Peyer's patch (tissue), 4 donors: ENCODE data around the gene AGTR1.

Experiments
- POLR2A ChIP-seq, 2 donors: fragments of 450-650 bp; IDR thresholded peaks; one replicate each; pipeline ENCODE4 v1.5.1; 2017; ENCODE audit warnings: antibody characterized with exemption in 2 of 2, mild to moderate bottlenecking in 2 of 2, moderate library complexity in 2 of 2
- TF ChIP-seq, protein P1 (sequence below), 6 experiments: fragments of 450-650 bp in 4 of 6; fragments of 200-600 bp in 2 of 6; sonication (generic) in 1 of 6; IDR thresholded peaks; one replicate each; pipeline ENCODE4 v1.5.1; 2017 to 2019; ENCODE audit warnings: antibody characterized with exemption in 6 of 6, mild to moderate bottlenecking in 3 of 6, moderate library complexity in 1 of 6

DNA sequence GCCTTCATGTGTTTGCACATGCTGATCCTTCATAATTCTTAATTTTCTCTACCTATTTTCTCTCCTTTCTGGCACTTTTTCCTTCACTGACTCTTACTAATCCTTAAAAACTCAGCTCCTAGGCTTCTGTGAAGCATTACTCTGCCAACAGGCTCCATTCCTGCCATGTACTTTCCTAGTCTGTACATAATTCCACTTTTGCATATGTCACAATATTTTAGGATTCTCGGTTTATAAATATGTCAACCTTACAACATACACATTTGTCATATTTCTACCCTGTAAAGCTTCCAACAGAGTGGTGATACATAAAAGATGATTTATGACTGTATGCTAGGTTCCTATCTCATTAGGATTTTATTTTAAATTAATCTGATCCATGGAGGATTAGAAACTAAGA, 38.2 kb upstream of the AGTR1 start:
- TF ChIP-seq, protein P1, sequence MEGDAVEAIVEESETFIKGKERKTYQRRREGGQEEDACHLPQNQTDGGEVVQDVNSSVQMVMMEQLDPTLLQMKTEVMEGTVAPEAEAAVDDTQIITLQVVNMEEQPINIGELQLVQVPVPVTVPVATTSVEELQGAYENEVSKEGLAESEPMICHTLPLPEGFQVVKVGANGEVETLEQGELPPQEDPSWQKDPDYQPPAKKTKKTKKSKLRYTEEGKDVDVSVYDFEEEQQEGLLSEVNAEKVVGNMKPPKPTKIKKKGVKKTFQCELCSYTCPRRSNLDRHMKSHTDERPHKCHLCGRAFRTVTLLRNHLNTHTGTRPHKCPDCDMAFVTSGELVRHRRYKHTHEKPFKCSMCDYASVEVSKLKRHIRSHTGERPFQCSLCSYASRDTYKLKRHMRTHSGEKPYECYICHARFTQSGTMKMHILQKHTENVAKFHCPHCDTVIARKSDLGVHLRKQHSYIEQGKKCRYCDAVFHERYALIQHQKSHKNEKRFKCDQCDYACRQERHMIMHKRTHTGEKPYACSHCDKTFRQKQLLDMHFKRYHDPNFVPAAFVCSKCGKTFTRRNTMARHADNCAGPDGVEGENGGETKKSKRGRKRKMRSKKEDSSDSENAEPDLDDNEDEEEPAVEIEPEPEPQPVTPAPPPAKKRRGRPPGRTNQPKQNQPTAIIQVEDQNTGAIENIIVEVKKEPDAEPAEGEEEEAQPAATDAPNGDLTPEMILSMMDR (IDR thresholded peaks at IDR 0.05), result no peak
- TF ChIP-seq POLR2A (IDR thresholded peaks at IDR 0.05), result no peak
